Measurements from ENCODE around the gene ADAMTS17.
"Not testable (repeated sequence)": the region's sequence is repeated elsewhere in the genome, so short reads cannot be mapped to it uniquely, and the experiment has no call there.

ADAMTS17 gene

DNA sequence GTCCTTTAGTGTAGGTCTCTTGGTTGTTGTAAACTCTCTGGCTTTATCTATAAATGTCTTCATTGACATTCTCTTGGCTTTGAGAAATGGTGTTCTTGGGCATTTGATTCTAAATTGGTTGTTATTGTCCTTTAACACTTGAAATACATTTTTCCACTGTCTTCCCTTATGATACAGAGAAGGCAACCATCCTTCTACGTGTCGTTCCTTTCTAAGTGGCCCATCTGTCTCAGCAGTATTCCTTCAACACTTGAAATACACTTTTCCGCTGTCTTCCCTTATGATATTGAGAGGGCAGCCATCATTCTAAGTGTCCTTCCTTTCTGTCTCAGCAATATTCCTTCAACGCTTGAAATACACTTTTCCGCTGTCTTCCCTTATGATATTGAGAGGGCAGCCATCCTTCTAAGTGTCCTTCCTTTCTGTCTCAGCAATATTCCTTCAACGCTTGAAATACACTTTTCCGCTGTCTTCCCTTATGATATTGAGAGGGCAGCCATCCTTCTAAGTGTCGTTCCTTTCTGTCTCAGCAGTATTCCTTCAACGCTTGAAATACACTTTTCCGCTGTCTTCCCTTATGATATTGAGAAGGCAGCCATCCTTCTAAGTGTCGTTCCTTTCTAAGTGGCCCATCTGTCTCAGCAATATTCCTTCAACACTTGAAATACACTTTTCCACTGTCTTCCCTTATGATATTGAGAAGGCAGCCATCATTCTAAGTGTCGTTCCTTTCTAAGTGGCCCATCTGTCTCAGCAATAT lies 275.1 kb downstream of the ADAMTS17 start:
- DNase-seq: not testable (repeated sequence)

DNA sequence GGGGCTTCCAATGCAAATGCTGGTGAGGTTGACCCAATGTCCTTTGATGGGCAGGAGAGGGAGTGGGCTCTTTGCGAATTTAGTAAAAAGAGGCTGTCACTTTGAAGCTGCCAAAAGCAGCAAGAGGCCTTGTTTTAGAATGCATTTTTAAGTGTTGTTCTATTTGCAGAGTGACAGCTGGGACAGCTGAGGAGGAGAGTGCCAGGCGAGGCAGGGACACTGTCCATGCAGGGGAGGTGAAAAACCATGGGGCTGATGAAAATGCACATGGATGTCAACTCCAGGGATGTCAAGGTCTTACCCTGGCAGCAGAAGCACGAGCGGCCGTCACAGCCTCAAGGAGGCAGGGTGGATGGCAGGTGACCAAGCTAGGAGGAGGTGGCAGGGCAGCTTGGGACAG lies 279.8 kb downstream of the ADAMTS17 start:
- no peak for DNase-seq

DNA sequence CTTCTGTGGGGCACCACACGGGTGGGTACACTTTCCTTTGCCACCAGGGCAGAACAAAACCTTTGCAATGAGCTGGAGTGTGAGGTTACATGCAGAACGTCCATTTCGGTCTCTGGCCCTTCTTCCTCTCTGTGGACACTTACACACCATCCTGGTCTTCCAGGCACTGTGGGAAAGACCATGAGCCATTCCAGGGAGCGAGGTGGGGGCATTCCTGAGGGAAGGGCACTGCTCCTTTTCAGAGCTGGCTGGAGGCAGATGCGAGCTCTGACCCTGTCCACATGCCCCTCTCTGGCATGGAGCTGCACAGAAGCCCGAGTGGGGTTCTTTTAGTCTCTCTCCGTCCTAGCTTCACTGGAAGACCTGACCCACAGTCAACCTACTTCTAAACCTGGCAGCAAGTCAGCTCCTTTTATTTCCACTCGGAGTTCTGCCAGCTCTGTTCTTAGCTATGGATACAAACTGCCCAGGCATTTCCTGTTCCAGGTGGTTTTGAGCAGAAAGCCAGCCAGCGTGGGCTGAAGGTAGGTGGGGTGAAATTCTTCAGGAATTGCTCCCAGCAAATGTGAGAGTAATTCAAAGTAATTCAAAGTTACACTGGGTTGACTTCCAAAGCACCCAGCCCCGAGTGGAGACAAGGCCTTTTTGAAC lies 281.4 kb downstream of the ADAMTS17 start:
- DNase-seq: no peak

DNA sequence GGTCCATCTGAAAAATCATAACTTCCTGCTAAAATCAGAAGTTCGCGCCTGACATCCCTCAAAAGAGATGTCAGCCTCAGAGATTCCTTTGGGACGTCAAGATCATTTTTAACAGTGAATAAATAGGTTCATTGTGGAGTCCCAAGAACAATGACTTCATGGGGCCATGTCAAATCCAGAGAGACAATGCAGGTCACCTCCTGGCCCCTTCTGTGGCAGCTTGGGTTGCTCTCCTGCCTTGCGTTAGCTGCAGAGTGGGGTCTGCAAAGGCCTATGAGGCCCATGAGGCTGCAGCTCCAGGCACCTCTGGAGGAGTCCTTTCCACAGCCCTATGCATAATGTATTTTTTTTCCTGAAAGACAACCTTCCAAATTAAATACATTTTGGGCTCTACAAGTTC lies 282.3 kb downstream of the ADAMTS17 start:
- no peak for DNase-seq

DNA sequence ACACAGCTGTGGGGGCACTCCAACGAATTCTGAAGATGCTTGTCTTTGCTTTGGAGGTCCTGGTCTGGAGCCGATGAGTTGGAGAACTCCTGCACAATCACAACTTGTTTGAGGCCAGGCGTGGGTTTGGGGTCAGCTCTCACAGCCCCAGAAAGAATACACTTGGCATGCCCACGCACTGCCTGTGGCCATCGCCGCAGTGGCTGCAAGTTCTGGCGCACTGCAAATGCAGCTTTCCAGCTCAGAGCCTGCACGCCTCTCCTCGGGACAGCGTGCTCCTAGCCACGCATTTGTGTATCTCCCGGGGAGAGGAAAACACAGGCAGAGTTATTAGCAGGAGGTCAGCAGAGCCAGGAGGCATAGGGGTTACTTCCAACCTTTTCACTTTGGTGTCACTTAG lies 282.7 kb downstream of the ADAMTS17 start:
- DNase-seq: no peak

DNA sequence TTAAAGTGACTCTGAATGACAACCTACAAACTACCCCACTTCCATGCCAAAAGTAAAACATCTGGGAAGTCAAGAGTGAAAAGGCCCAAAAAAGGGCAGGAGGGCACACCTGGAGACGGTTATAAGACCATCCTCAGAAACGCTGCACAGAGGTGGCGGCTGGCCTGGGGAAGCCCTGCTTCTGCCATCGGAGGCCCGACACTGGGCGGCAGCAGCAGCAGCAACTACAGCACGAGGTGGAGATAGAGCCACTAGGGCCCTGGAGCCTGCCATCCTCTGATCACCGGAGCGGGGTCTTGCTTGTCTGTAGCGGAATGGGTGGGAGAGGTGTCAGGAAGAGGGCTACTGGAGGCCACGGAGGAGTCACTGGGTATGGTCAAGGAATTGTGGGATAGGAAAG lies 283.3 kb downstream of the ADAMTS17 start:
- no peak for DNase-seq

DNA sequence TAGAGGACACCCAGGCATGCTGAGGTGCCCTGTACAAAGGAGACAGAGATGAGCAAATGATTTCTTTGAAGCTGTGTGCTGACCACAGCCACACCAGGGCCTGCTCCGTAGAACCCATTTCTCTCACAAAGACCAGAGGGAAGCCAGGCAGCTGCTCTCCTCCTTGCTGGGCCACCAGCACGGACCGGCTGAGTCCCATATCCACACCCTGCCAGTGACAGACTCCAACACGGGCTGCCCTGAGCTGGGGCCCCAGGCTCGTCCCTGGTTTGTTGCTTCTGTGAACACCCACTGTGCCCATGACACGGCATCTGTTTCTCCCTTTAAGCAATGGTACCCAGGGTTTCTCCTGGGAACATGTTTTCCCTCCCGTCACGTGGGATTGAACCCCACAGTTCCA lies 284.5 kb downstream of the ADAMTS17 start:
- no peak for DNase-seq

DNA sequence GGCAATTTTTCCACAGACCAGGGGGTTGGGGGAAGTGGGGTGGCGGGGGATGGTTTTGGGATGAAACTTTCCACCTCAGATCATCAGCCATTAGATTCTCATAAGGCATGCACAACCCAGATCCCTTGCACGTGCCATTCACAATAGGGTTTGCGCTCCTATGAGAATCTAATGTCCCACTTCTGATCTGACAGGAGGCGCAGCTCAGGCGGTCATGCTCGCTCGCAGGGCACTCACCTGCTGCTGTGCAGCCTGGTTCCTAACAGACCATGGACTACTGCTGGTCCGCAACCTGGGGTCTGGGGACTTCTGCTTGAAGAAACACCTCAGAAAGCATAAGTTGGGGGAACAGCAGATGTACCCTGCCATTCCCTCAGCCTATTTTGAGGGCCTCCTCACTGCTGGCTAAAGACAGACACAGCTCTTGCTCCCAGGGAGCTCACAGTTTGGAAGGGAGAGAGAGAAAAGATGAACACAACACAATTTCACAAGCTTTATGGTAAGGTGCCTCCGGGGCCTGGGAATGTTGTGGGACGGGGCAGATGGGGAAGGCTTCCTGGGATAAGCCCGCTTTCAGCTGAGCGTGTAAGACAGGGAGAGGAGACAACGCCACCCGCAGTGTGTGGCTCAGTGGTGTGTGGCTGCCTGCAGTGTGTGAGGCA lies 285.2 kb downstream of the ADAMTS17 start:
- no peak for DNase-seq

DNA sequence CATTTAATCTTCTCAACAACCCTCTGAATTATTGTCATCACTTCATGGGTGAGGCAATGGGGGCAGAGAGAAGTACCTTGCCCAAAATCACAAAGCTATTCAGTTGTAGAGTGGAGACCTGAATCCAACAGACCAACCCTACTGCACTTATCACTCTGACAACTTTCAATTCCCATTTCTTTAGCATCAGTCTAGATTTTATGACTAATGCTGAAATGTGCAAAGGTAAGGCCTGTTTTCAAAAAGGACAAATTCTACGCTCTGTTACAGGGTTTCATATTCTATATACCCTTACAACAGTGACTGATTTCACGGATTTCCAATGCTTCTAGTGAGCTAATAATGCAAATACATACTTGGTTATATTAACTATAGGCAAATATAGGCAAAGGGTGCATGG lies 286.0 kb downstream of the ADAMTS17 start:
- DNase-seq: no peak

DNA sequence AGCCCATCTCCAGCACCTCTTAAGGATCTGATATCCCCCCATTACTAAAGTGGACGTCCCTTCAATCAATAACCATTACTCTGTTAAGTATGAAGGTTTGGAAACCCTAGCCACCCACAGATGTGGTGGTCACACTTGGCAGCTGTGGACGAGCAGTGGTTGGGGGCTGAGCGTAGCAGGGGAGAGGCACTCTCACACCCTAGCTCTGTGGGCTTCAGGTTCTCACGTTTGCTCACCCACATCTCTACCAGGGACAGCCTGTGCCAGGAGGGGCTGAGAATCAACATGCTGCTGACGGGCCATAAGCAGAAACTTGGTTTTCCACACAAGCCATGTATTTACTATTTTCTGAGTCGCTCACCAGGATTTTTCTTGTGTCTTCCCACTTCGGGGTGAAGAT lies 287.2 kb downstream of the ADAMTS17 start:
- no peak for DNase-seq

DNA sequence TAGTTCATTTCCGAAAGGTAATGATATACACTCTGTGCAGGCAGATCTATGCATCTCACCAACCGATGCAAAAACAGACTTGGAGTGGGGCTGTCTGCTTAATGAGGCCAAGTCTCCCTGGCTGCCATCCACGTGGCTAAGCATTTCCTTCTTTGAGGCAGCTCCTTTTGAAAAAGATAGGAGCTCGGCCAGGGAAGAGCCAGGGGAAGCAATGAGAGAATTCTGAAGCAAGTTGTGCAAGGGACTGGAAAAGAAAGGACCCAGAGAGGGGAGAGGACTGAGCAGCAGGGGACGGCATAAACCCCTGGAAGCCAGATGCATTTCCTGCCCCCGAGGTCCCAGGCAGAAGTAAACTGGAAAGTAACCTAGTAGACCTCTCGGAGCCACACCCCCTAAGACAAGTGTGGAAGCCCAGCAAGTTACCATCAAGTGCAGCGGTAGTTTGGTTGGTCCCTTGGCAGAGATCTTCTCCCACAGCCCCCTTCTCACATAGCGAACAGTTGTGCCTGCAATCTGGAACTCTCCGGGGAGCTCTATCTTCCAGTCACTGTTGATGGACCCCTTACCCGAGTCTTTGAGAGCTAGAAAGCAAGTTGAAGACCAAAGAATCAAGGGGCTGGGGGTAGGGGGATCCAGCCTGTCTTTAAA lies 288.2 kb downstream of the ADAMTS17 start:
- no peak for DNase-seq

DNA sequence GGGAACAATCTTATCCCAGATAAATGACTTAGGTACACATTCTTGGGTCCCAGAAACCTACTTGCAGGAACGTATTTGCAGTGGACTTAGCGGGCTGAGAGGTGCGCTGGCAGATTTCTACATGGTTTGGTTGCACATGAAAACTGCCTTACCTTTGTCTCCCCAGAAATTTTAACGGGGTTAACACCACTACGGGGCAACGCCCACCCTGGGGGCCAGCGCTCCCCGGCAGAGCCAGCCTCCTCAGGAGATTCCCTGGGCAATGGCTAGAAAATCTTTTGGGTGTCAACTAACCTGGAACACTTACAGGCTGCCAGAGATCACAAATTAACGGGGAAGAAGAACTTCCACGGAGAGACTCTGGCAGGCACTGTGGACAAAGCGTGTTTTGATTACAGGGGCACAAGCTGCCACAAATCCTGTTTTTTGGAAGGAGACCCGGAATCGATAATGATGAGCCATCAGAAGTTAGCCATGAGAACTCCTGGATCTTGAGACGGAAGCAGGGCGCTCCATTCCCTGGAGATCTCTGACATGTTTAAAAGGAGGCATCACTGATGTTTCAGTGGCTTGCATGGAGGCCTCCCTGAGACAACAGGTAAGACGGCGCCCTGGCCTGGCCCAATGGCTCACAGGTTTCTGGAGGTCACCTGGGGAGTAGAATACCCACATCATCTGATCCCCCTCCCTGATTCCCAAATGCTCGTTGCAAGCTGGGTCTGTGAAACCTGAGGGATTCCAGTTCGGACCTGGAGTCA lies 288.9 kb downstream of the ADAMTS17 start:
- DNase-seq: no peak

DNA sequence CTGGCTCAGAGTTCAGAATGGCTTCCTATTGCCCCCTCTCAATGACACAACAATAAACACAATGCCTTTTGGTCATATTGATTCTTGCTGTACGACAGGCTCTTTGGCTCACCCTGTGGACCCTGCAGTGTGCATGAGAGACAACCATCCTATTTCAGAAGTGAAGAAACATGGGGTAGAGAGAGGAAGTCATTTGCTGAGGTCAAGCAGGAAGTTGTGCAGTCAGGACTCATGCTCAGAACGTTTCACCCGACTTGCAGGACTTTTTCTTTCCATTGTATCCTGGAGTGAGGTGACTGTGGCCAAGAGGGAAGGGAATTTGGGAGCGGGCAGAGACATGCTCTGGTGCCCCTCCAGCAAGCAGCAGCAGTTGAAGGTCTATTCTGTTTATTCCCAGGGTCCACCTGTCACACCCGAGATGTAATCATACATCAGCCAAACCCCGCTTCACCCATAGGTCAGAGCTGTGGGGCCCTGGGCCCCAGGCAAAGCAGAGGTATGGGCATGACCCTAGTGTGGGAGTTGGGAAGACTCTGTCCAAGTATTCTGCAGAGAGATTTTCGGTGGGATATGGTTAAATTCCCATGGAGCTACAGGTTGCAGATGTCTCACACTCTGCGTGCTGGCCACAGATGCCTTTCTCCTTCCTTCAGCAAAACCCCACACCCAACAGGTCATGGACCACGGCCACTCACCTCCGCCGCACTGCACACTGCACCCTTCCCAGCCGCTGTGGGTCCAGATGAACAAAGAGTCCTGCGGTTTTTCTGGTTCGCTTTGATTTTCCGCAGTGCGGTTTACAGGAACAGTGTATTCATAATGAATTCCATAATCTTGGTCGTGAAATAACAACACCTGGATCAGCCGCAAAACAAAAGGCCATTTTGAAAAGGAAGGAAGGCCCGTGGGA lies 290.6 kb downstream of the ADAMTS17 start:
- DNase-seq: no peak

DNA sequence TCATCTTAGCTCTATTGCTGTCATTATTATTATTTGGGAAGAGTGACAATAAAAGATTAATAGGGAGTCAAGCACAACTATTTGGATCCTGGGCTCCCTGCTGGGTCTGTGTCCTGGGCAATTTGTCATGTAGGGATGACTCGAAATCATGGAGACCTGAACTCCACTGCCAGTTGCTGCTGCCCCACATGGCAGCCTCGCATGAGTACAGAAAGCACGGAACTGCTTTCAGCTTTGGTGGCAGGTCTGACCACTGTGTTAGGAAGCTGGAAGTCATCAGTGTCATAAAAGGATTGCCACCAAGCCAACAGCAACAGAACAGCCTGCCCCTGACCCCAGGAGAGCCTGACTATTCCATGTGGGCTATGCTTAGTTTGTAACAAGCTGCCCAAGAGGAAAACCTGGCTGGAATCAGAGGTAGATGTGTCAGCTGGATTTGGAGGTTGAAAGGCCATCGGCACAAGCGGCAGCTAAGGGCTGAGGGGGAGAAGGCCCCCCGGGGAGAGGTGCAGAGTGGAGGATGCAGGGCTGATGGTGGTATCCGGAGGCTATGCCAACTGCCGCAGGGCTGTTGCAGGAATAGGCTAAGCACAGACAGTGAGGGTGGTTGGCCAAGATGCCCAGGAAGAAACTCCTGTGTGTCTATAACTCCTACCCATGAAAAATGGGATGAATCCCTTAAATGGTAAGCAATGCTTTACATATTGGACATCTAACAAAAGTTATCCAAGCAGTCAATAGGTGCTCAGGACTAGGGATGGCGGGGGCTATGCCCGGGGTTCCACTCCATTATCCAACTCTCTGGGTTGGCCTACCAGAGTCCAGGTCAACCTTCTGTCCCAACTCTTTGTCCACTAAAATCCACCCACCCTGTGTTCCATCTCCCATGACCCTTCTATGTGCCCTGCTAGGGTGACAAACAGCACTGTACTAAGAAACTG lies 291.6 kb downstream of the ADAMTS17 start:
- no peak for DNase-seq

DNA sequence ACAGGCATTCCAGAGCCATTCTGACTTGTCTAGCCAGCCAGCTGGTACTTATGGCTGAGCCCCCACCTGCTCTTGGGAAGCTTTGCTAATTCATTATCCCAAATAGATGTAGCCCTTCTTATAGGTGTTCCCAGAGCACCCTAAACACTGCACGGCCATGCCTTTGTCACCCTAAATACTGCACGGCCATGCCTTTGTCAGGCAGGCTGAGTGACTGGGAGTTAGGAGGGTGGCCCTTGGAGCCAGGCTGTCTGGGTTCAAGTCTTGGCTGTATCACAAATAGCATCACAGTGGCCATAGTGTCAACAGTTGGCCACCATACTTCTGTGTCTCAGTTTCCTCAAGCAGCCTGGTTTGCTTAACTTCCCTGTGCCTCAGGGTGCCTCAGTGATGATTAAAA lies 292.3 kb downstream of the ADAMTS17 start:
- no peak for DNase-seq

DNA sequence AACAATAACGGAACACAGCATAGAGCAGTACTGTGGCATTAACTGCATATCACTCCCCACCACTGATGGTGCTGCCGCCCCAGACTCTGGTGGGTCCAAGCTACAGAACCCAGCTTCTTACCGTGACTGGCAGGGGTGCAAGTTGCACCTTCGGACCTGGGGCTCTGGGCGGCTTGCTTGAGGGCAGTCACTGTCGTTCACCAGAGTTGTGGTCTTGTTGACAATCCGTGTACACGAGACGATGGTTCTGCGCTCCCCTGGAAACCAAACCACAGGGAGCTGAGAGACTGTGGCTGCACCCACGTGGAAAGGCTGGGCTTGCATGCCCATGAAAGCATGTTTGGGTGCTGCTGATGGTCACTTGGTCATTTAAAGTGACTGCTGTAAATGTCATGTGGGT lies 293.0 kb downstream of the ADAMTS17 start:
- no peak for DNase-seq

DNA sequence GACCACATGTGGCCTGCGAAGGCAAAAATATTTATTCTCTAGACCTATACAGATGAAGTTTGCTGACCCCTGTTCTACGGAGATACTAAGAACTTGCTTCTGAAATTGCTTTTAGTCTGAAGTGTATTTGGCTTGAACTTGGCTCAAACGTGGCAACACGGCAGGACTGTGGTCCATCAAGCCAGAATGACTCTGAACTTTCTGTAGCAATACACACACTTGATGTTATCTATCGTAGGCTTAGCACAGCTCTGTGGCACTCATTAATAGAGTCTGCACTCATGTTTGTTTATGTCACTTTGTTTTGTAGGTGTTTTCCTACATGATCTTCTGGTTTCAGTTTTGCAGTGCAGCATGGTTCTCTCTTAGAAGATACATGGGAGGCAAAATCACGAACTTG lies 298.1 kb downstream of the ADAMTS17 start:
- no peak for DNase-seq

DNA sequence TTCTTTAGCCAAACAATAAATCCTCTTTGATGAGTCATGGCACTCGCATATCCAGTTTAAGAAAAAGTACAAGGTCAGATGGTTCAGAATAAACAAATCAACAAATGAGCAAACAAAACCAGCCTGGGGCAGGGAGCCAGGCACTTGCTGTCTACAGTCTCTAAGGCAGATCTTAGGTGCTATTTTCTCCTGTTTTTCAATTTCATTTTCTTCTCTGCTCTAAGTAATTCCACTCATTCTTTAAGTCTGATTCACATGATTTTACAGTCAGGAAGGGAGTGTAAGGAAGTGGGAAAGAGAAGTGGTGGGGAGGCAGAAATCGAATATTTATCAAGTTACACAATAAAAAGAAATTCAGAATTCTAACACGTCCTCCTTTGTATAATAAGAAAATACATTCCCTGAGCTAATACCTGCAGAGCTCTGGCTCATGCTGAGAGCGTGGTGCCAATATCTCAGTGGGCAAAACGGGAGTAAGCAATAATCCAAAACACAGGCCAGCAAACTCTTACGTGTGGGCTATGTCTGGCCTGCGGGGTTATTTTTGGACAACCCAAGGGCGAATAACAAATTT lies 298.6 kb downstream of the ADAMTS17 start:
- DNase-seq: no peak

DNA sequence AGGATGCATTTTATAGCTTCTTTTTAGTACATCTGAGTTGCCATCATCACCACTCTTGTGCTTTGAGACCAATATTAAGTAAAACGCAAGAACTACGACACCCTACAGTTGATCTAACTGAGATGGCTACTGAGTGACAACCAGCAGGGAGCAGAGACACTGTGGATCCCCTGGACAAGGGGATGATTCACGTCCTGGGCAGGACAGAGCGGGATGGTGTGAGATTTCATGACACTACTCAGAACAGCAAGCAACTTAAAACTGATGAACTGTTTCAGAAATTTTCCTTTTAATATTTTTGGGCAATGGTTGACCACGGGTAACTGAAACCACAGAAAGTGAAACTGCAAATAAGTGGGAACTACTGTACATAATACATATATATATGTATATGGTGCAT lies 299.2 kb downstream of the ADAMTS17 start:
- DNase-seq: no peak

DNA sequence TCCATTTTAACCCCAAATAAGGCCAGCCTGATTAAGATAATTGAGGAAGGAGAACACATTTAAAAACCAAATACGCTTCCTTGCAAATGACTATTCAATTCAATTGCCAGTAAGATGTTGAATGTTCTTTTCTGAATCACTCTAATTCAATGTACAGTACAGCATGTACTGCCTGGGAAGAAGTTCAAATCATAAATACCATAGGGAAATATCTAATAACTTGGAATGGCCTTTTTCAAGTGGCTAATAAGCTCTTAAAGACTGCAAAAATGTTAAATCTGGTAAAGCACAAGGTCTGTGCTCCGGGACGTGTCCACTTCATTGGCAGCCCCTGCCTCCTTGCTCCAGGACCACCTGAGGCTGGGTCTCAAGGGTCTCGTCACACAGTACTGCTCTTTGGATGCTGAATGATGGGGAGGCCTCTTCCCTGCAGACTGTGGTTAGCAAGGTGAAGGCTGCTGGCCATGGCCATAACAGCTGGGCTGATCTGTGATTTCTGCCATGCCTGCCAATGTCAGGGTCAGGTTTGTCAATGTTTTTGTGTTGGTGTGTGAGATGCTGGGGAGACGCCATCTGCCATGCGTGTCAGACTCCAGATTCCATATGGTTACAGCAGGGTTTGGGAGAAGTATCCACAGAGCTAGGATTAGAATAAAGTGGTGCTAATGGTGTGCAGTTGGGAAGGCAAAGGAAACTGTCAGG lies 300.5 kb downstream of the ADAMTS17 start:
- DNase-seq: no peak
